TTC549 (cell line): ENCODE measurements around the gene CELF4.

Experiments
- FAIRE-seq: peaks from 2 replicates; lab custom pipeline; 2012; peaks lifted over from hg19 to GRCh38; lab: Jason Lieb, UNC

The CELF4 gene

GRCh38 chr18:37314534-37314933 lies 251.1 kb downstream of the CELF4 start:
- no peak for FAIRE-seq

- FAIRE-seq: no peak
Measured at GRCh38 chr18:37313624-37314023, 252.0 kb downstream of the CELF4 start.

DNA sequence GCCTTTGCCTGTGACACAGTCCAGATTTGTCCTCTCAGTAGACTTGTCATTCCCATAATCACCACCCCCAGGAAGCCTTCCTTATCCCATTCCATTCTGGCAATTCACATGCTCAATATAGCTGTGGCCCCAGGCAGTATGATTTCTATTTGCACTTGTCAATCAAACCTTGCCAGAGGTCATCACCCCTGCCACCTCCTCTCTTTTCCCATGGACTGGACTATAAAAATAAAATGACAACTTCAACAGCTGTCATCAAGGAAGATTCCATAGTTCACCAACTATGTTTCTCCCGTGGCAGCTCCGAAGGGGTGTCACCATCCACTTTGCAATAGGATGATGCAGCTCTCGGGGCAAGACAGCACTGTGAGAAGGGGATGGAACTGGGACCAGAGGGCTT lies 255.7 kb downstream of the CELF4 start:
- FAIRE-seq: no peak

DNA sequence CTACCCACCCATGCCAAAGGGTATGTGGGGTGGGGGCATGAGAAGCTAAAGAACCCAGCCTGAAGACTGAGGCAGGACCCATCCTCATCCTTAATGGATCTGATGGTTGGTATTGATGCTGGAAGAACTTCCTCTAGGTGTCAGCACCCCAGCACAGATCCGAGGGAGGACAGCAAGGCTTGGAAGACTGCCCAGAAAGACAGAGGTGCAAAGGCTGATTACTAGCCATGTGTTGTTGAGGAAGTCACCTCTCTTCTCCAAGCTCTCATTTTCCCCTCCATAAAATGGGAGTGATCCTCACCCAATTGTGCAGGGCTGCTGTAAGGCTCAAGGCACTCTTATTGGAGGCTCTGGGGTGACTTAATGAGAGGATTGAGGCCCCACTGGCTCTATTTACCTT lies 256.5 kb downstream of the CELF4 start:
- no peak for FAIRE-seq

GRCh38 chr18:37307181-37307580 lies 258.4 kb downstream of the CELF4 start:
- no peak for FAIRE-seq

DNA sequence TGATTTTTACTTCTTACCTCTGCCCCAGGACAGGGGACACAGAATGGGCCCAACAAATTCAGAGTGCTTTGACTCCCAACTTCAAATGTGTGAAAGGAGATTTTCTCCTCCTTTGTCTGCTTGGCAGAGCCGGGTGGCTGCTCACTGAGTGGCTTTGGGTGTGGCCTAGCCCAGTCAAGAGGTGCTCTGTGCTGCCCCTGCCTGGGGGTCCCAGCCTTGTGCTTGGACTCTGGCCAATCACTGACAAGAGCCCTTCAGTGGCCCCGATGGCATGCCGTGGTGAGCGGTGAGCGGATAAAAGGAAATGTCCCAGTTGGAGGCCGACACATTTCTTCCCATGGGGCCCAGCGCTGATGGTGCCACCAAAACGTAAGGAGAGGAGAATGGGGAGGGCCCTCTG lies 259.2 kb downstream of the CELF4 start:
- FAIRE-seq: no peak

DNA sequence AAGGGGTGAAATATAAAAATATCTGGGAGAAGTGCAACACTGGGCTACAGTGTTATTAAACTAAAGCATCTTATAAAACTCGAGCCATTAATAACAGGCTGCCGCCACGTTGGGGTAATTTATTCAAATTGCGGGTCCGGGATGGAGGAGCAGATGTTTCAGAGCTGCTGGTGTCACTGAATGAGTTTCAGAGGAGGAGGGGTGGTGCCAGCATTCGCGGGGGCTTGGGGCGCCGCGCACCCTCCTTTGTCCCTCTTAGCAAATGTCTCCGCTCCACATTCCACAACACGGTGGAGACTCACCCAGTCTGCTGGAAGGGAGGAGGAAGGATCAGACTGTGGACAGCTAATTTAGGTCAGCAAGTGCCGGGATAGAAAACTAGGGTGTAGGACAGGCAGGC lies 260.5 kb downstream of the CELF4 start:
- no peak for FAIRE-seq

GRCh38 chr18:37304012-37304680 lies 261.5 kb downstream of the CELF4 start:
- no peak for FAIRE-seq

- FAIRE-seq: no peak
Measured at GRCh38 chr18:37303009-37303408, 262.6 kb downstream of the CELF4 start.

DNA sequence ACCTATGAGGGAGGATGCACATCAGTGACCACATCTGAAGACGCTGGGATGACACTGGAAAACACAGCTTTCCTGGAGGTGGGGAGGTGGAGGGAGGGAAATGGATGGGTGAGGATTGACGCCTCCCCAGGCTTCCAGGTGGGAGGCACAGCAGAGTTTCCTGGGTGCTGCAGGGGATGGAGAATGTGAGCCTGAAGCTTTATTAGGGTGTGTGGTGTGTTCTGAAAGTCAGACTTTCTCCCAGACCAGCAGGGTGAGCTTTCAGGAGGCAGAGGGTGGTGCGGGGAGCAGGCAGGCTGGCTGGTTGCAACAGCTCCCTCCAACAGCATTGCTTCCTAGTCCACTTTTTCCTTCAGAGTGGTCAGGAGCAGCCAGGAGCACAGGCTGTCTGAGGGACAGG lies 263.1 kb downstream of the CELF4 start:
- no peak for FAIRE-seq

DNA sequence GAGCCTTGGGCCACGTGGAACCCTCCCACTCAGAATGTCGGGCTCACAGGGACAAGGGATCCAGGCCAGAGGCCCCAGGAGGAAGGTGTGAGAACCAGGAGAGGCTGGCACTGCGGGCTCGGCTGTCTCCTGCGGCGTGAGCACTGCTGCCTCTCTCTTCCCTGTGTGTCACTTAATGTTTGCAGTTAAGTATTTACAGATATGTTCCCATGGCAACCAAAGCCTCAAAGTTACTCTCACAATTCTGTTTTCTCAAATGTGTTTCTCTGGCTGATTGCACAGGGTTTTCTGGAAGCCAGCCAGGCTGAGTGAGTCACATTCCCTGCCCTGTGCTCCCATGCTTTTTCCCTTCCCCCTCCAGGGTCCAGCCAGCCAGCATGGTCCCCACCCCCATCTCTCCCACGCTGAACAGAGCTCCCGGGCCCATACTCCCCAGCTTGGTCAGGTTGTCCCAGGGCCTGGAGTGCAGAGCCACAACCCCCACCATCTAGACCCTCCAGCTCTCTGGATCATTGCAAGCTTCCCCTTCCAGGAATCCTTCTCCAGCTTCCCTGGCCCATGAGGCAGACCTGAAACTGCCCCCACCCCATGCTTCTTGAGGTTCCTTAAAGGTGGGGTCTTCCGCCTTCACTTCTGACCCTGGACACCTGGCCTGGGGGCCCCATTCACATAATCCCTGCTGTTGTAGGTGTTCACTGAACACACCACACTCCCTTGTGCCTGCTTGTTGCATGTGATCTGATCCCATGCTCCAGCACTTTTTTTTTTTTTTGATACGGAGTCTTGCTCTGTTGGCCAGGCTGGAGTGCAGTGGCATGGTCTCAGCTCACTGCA lies 265.9 kb downstream of the CELF4 start:
- FAIRE-seq: no peak

DNA sequence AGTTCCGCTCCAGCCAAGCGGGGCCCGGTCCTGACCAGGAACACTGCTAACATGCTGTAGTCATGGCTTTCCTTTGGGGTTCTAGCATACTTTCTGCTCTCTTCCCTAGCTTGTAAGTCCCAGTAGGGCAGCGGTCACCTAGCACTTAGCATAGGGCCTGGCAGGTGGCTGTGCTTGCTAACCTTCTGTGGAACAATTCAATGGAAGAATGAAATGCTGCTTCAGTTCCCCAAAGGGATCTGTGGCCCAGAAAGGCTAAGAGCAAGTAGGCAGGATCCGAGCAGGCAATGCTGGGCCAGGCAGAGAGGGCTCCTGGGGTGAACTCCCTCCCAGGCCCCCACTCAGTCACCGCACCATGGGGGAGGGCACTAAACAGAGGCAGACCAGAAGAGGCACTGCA lies 266.8 kb downstream of the CELF4 start:
- FAIRE-seq: no peak

GRCh38 chr18:37297106-37297505 lies 268.5 kb downstream of the CELF4 start:
- FAIRE-seq: no peak

DNA sequence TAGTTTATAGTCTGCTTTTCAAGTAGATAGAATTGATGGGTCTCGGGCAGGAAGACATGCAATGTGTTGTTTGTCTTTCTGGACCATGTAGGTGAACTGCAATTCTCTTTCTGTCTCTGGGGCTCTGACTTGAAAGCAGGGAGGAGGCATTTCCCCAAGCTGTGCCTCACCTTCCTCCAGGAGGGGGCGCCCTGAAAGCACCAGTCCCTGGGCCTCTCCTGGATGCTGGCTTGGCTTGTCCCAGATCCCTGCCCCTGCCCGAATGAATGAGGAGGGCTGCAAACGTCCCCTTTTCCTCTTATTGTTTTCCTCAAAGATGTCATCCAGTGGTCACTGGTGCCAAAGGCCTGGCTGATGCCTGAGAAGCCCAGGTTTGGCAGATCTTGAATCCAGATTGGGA lies 270.6 kb downstream of the CELF4 start:
- no peak for FAIRE-seq

GRCh38 chr18:37293359-37293758 lies 272.2 kb downstream of the CELF4 start:
- FAIRE-seq: no peak

- FAIRE-seq: no peak
Measured at GRCh38 chr18:37289423-37289822, 276.2 kb downstream of the CELF4 start.

- FAIRE-seq: no peak
Measured at GRCh38 chr18:37287601-37288000, 278.0 kb downstream of the CELF4 start.

DNA sequence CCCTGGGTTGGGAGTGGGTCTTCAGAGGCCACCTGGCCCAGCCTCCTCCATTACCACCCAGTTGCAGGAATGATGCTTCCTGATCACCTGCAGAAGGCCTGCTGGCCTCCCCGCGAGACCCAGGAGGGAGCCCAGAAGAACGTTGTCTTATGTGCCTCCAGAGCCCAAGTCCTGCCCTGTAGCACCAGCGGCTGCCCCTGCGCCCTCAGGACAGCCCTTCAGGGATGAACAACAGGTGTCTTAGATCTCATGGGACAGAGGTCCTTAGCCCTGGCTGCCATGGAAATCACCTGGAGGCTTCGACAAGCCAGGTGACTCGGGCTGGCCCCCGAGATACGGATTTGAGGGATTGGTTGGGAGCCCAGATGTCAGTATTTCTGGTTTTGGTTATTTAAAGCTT lies 278.8 kb downstream of the CELF4 start:
- no peak for FAIRE-seq

GRCh38 chr18:37285825-37286224 lies 279.8 kb downstream of the CELF4 start:
- FAIRE-seq: no peak

DNA sequence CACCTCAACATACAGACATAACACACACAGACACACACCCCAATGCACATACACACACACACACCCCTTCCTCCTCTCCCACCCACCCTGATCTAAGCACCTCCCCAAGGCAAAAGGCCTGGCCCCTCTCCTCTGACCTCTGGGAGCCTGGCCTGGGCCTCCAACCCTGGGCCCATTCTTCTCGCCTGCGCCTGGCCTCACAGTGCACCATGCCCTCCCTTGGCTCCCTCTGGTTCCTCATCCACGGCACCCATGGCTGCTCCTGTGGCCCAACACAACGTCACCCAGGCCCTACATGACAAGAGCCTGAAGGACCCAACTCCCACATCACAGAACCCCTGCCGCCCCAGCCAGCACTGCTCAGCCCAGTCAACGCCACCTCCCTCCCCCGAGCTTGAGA lies 281.3 kb downstream of the CELF4 start:
- no peak for FAIRE-seq

- no peak for FAIRE-seq
Measured at GRCh38 chr18:37282386-37283037, 283.1 kb downstream of the CELF4 start.

GRCh38 chr18:37280701-37281393 lies 284.8 kb downstream of the CELF4 start:
- FAIRE-seq: no peak

DNA sequence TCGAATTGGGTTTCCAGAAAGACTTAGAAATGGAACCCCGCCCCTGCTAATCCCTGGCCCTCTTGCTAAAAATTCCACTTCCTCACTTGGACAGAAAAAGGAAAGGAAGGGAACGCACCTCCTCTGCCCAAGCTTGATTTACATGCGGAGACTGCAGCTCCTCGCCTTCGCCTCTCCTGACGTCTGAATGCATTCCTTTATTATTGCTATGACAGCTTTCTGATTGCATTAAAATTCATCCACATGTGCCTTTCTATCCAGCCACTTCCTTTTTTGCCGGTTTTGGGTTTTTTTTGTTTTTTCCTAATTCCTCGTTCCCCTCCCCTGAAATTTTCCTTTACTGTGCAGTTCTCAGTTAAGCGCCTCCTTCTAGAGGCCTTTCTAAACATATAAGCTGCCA lies 287.8 kb downstream of the CELF4 start:
- FAIRE-seq: no peak
